ENCODE data around the gene SMC3. TPM values are rescaled to one million over a fixed set of nuclear protein-coding genes. Genes with fewer than 3 reads are reported as not detected.
A peak's percentile ranks its signal among the peaks of the same experiment; 100 is the strongest.

Gene SMC3
- total RNA-seq, 1 donor from 2014 or later: 94.6 TPM

- DNase-seq (ENCODE audit: low spot score, unreplicated experiment): no peak
- H3K36me3 Mint-ChIP-seq (ENCODE audit: insufficient read depth): no peaks in the 10 kb centered on the region
- no peaks in the 10 kb centered on the region for H3K9me3 Mint-ChIP-seq (ENCODE audit: low read depth)
- H3K27ac Mint-ChIP-seq: no peak overlapping the region
- no peak for TF ChIP-seq CTCF (IDR thresholded peaks at IDR 0.05; ENCODE audit: unreplicated experiment)
- no peak overlapping the region for H3K4me3 Mint-ChIP-seq (ENCODE audit: low read depth)
- H3K4me1 Mint-ChIP-seq (ENCODE audit: low read depth): peaks cover 14% of the 10 kb centered on the region
- no peaks in the 10 kb centered on the region for H3K27me3 Mint-ChIP-seq
Measured at GRCh38 chr10:110625356-110625894, 57.9 kb downstream of the SMC3 start.

- Mint-ChIP-seq H3K27ac (no peak overlapping the region), H3K4me3 (ENCODE audit: low read depth) (no peak overlapping the region)
- DNase-seq (ENCODE audit: low spot score, unreplicated experiment): no peak
Measured at GRCh38 chr10:110625951-110626855, 58.7 kb downstream of the SMC3 start.

GRCh38 chr10:110628161-110628560 is 60.7 kb downstream of the SMC3 start:
- Mint-ChIP-seq H3K36me3 (ENCODE audit: insufficient read depth) (no peaks in the 10 kb centered on the region), H3K9me3 (ENCODE audit: low read depth) (no peaks in the 10 kb centered on the region)

More at GRCh38 chr10:110625951-110626855, 58.7 kb downstream of the SMC3 start:
- H3K36me3 Mint-ChIP-seq (ENCODE audit: insufficient read depth): no peaks in the 10 kb centered on the region
- no peaks in the 10 kb centered on the region for H3K9me3 Mint-ChIP-seq (ENCODE audit: low read depth)
- no peaks in the 10 kb centered on the region for H3K27me3 Mint-ChIP-seq
- TF ChIP-seq CTCF (IDR thresholded peaks at IDR 0.05; ENCODE audit: unreplicated experiment): no peak
- H3K4me1 Mint-ChIP-seq (ENCODE audit: low read depth): peaks cover 14% of the 10 kb centered on the region

GRCh38 chr10:110629680-110630191 is 62.2 kb downstream of the SMC3 start:
- no peaks in the 10 kb centered on the region for H3K9me3 Mint-ChIP-seq (ENCODE audit: low read depth)
- H3K36me3 Mint-ChIP-seq (ENCODE audit: insufficient read depth): no peaks in the 10 kb centered on the region
- H3K27ac Mint-ChIP-seq: peak overlapping the region; percentile 69
- no peak for TF ChIP-seq CTCF (IDR thresholded peaks at IDR 0.05; ENCODE audit: unreplicated experiment)
- H3K4me1 Mint-ChIP-seq (ENCODE audit: low read depth): peaks cover 14% of the 10 kb centered on the region
- no peak for DNase-seq (ENCODE audit: low spot score, unreplicated experiment)
- no peaks in the 10 kb centered on the region for H3K27me3 Mint-ChIP-seq
- H3K4me3 Mint-ChIP-seq (ENCODE audit: low read depth): no peak overlapping the region

More at GRCh38 chr10:110628161-110628560, 60.7 kb downstream of the SMC3 start:
- no peak for TF ChIP-seq CTCF (IDR thresholded peaks at IDR 0.05; ENCODE audit: unreplicated experiment)
- Mint-ChIP-seq H3K4me3 (ENCODE audit: low read depth) (no peak overlapping the region), H3K27me3 (no peaks in the 10 kb centered on the region), H3K4me1 (ENCODE audit: low read depth) (peaks cover 14% of the 10 kb centered on the region), H3K27ac (no peak overlapping the region)
- DNase-seq (ENCODE audit: low spot score, unreplicated experiment): no peak

GRCh38 chr10:110631934-110632333 is 64.4 kb downstream of the SMC3 start:
- DNase-seq (ENCODE audit: low spot score, unreplicated experiment): no peak
- Mint-ChIP-seq H3K27me3 (no peaks in the 10 kb centered on the region), H3K9me3 (ENCODE audit: low read depth) (no peaks in the 10 kb centered on the region), H3K4me3 (ENCODE audit: low read depth) (no peak overlapping the region), H3K36me3 (ENCODE audit: insufficient read depth) (no peaks in the 10 kb centered on the region), H3K27ac (no peak overlapping the region), H3K4me1 (ENCODE audit: low read depth) (peaks cover 16% of the 10 kb centered on the region)
- TF ChIP-seq CTCF (IDR thresholded peaks at IDR 0.05; ENCODE audit: unreplicated experiment): no peak
